Sigmoid colon (tissue), 7 donors: ENCODE results near the gene SSR1. TPM values are rescaled to one million over a fixed set of nuclear protein-coding genes. Genes with fewer than 3 reads are reported as not detected.

ENCODE experiments used
- DNase-seq: peaks from one replicate; pipeline ENCODE4 v3.0.0-alpha.2; 2019
- H3K27ac ChIP-seq, 4 donors: fragments of 200-600 bp; sonication (generic); one replicate each; pipeline ENCODE4 v1.5.1; 2016 to 2019; ENCODE audit warnings: mild to moderate bottlenecking in 1 of 4
- H3K27me3 ChIP-seq, 3 donors: fragments of 200-600 bp; sonication (generic); one replicate each; pipeline ENCODE4 v1.5.1; 2019; ENCODE audit warnings: mild to moderate bottlenecking in 1 of 3
- H3K36me3 ChIP-seq, 4 donors: fragments of 200-600 bp; sonication (generic); one replicate each; pipeline ENCODE4 v1.5.1; 2016 to 2019
- H3K4me1 ChIP-seq, 4 donors: fragments of 200-600 bp; sonication (generic); one replicate each; pipeline ENCODE4 v1.5.1; 2017 to 2019
- H3K4me3 ChIP-seq, 4 donors: fragments of 200-600 bp; sonication (generic); one replicate each; pipeline ENCODE4 v1.5.1; 2017 to 2019; ENCODE audit warnings: mild to moderate bottlenecking in 2 of 4, moderate library complexity in 1 of 4
- H3K9me3 ChIP-seq, 4 donors: fragments of 200-600 bp in 3 of 4; sonication (generic) in 3 of 4; one replicate each; pipeline versions ENCODE4 v1.5.1 to v1.6.1; 2013 to 2019
- EP300 ChIP-seq, 4 donors: sonication (generic); formaldehyde crosslinking; IDR thresholded peaks; one replicate each; pipeline ENCODE4 v1.6.1; 2017; ENCODE audit warnings: antibody characterized with exemption in 4 of 4
- POLR2A ChIP-seq, 2 donors: fragments of 450-650 bp; IDR thresholded peaks; one replicate each; pipeline ENCODE4 v1.6.1; 2016; ENCODE audit warnings: antibody characterized with exemption in 2 of 2, mild to moderate bottlenecking in 2 of 2, moderate library complexity in 2 of 2
- POLR2AphosphoS5 ChIP-seq, 4 donors: sonication (generic); formaldehyde crosslinking; IDR thresholded peaks; one replicate each; pipeline ENCODE4 v1.6.1; 2017; ENCODE audit warnings: antibody characterized with exemption in 4 of 4
- WGBS, 2 donors: extraction: QIAGEN DNeasy Blood & Tissue Kit; methylation state at CpG; one replicate each; pipeline ENCODE4 v1.1.7; 2013; 5-methylcytosine and 5-hydroxymethylcytosine counted together
- intact Hi-C: fragments of 100-400 bp; cut with DNase I; formaldehyde crosslinking; loops from one replicate; pipeline ENCODE4 v1.15.1; 2023
- polyA plus RNA-seq, 3 donors: library from polyadenylated mRNA; stranded (reverse); fragments of 200-250 nt; gene quantifications; one replicate each; pipeline ENCODE4 v1.2.3, GENCODE V29; 2013
- total RNA-seq, 4 donors: library from RNA; depleted of rRNA; stranded (reverse); fragments of >200 nt; gene quantifications; one replicate each; pipeline ENCODE4 v1.1.0, GENCODE V29; 2016
- TF ChIP-seq, protein P1 (sequence below), 4 experiments: fragments of 450-650 bp in 3 of 4; fragments of 200-600 bp in 1 of 4; IDR thresholded peaks; one replicate each; pipeline ENCODE4 v1.5.1; 2016 to 2019; ENCODE audit warnings: antibody characterized with exemption in 4 of 4, mild to moderate bottlenecking in 3 of 4, moderate library complexity in 2 of 4
- donor health status: healthy with polysubstance abuse.
- donor health status: Bipolar disorder and iron deficiency.
- donor health status: healthy.

SSR1 gene
- total and polyA plus RNA-seq, 7 donors: 10.8 to 55.1 (median 29.7) TPM

DNA sequence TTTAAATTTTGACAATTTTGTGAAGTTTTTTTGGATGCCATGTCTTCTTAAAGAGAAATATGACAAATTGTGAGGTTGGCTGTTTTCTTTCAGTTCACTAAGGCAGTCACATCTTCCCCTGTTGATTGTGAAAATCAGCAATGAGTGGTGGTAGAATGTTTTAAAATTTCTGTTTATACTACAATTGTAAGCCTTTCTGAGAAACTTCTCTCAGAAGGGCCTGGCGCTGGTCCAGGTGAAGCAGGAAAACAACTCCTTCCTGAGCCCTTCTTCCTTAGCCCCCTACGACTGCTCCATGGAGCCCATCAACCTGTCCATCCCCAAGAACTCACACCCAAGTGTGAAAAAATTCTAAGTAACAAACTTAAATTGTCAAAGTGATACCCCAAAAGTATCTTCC lies 80.6 kb downstream of the SSR1 start:
- H3K27me3 ChIP-seq: no peaks in the 10 kb centered on the region

DNA sequence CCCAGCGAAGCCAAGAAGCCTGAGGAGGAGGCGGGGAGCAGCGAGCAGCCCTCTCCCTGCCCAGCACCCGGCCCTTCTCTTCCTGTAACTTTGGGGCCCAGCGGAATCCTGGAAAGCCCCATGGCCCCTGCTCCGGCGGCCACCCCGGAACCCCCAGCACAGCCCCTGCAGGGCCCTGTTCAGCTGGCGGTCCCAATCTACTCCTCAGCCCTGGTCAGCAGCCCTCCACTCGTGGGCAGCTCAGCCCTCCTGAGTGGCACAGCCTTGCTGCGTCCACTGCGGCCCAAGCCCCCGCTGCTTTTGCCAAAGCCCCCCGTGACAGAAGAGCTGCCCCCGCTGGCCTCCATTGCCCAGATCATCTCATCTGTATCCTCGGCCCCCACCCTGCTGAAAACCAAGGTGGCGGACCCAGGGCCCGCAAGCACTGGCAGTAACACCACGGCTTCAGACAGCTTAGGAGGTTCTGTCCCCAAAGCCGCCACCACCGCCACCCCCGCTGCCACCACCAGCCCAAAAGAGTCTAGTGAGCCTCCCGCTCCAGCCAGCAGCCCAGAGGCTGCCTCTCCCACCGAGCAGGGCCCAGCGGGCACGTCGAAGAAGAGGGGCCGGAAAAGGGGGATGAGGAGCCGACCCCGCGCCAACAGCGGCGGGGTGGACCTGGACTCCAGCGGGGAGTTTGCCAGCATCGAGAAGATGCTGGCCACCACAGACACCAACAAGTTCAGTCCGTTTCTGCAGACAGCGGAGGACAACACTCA lies 81.9 kb downstream of the SSR1 start:
- DNase-seq: no peak
- intact Hi-C loops: loop anchor here (10.0 kb wide), 1 partner anchor 316 kb away; no protein-coding TSS in a partner anchor
- Histone ChIP-seq H3K4me1 (no peaks in the 10 kb centered on the region), H3K36me3 (peaks cover 38 to 87% (median 60%) of the 10 kb centered on the region in 4 donors), H3K9me3 (no peaks in the 10 kb centered on the region), H3K4me3 (no peak overlapping the region), H3K27me3 (no peaks in the 10 kb centered on the region), H3K27ac (no peak overlapping the region)
- TF ChIP-seq, protein P1, sequence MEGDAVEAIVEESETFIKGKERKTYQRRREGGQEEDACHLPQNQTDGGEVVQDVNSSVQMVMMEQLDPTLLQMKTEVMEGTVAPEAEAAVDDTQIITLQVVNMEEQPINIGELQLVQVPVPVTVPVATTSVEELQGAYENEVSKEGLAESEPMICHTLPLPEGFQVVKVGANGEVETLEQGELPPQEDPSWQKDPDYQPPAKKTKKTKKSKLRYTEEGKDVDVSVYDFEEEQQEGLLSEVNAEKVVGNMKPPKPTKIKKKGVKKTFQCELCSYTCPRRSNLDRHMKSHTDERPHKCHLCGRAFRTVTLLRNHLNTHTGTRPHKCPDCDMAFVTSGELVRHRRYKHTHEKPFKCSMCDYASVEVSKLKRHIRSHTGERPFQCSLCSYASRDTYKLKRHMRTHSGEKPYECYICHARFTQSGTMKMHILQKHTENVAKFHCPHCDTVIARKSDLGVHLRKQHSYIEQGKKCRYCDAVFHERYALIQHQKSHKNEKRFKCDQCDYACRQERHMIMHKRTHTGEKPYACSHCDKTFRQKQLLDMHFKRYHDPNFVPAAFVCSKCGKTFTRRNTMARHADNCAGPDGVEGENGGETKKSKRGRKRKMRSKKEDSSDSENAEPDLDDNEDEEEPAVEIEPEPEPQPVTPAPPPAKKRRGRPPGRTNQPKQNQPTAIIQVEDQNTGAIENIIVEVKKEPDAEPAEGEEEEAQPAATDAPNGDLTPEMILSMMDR (IDR thresholded peaks at IDR 0.05): no peak
- no peak for TF ChIP-seq EP300 (IDR thresholded peaks at IDR 0.05)
- TF ChIP-seq POLR2AphosphoS5 (IDR thresholded peaks at IDR 0.05): no peak
- no peak for TF ChIP-seq POLR2A (IDR thresholded peaks at IDR 0.05)
- WGBS, 2 donors: 96 to 97% methylated on average over 37 of the region's 37 CpGs

More for the DNA sequence above, 80.6 kb downstream of the SSR1 start:
- 76 to 88% methylated on average over 2 of the region's 2 CpGs for WGBS, 2 donors
- Histone ChIP-seq H3K36me3 (peaks cover 28 to 76% (median 49%) of the 10 kb centered on the region in 4 donors), H3K27ac (no peak overlapping the region), H3K9me3 (no peaks in the 10 kb centered on the region), H3K4me1 (no peaks in the 10 kb centered on the region), H3K4me3 (no peak overlapping the region)
- TF ChIP-seq, protein P1 (IDR thresholded peaks at IDR 0.05): no peak
- no peak for TF ChIP-seq EP300 (IDR thresholded peaks at IDR 0.05)
- TF ChIP-seq POLR2A (IDR thresholded peaks at IDR 0.05): no peak
- TF ChIP-seq POLR2AphosphoS5 (IDR thresholded peaks at IDR 0.05): no peak
- intact Hi-C loops: loop anchor here (10.0 kb wide), 1 partner anchor 318 kb away; no protein-coding TSS in a partner anchor
- DNase-seq: no peak

DNA sequence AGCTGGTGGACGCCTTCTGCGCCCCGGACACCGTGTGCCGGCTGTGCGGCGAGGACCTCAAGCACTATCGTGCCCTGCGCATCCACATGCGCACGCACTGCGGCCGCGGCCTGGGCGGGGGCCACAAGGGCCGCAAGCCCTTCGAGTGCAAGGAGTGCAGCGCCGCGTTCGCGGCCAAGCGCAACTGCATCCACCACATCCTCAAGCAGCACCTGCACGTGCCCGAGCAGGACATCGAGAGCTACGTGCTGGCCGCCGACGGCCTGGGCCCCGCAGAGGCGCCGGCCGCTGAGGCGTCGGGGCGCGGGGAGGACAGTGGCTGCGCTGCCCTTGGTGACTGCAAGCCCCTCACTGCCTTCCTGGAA lies 82.7 kb downstream of the SSR1 start:
- TF ChIP-seq, protein P1 (IDR thresholded peaks at IDR 0.05): no peak
- TF ChIP-seq POLR2A (IDR thresholded peaks at IDR 0.05): no peak
- no peak for TF ChIP-seq POLR2AphosphoS5 (IDR thresholded peaks at IDR 0.05)
- no peak for TF ChIP-seq EP300 (IDR thresholded peaks at IDR 0.05)
- no peaks in the 10 kb centered on the region for H3K27me3 ChIP-seq
- WGBS, 2 donors: 96 to 99% methylated on average over 39 of the region's 39 CpGs
- H3K27ac ChIP-seq: no peak overlapping the region
- peaks cover 38 to 90% (median 66%) of the 10 kb centered on the region in 4 donors for H3K36me3 ChIP-seq
- intact Hi-C loops: loop anchor here (10.0 kb wide), 1 partner anchor 316 kb away; no protein-coding TSS in a partner anchor
- H3K4me3 ChIP-seq: no peak overlapping the region
- H3K4me1 ChIP-seq: no peaks in the 10 kb centered on the region
- no peaks in the 10 kb centered on the region for H3K9me3 ChIP-seq
- DNase-seq: no peak

DNA sequence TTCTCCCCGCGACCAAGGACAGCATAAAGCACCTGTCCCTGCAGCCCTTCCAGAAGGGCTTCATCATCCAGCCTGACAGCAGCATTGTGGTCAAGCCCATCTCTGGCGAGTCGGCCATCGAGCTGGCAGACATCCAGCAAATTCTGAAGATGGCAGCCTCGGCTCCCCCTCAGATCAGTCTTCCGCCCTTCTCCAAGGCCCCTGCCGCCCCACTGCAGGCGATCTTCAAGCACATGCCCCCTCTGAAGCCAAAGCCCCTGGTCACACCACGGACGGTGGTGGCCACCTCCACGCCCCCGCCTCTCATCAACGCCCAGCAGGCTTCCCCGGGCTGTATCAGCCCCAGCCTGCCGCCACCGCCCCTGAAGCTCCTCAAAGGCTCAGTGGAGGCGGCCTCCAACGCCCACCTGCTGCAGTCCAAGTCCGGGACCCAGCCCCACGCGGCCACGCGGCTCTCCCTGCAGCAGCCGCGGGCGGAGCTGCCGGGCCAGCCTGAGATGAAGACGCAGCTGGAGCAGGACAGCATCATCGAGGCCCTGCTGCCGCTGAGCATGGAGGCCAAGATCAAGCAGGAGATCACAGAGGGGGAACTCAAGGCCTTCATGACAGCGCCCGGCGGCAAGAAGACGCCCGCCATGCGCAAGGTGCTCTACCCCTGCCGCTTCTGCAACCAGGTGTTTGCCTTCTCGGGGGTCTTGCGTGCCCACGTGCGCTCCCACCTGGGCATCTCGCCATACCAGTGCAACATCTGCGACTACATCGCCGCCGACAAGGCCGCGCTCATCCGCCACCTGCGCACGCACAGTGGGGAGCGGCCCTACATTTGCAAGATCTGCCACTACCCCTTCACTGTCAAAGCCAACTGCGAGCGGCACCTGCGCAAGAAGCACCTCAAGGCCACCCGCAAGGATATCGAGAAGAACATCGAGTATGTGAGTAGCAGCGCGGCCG lies 83.3 kb downstream of the SSR1 start:
- WGBS, 2 donors: 96% methylated on average over 62 of the region's 62 CpGs
- H3K36me3 ChIP-seq: peaks cover 38 to 92% (median 66%) of the 10 kb centered on the region in 4 donors
- no peaks in the 10 kb centered on the region for H3K9me3 ChIP-seq
- H3K27me3 ChIP-seq: no peaks in the 10 kb centered on the region
- no peak overlapping the region for H3K4me3 ChIP-seq
- no peak for DNase-seq
- intact Hi-C loops: loop anchor here (10.0 kb wide), 1 partner anchor 315 kb away; no protein-coding TSS in a partner anchor
- H3K4me1 ChIP-seq: no peaks in the 10 kb centered on the region
- TF ChIP-seq EP300 (IDR thresholded peaks at IDR 0.05): no peak
- TF ChIP-seq POLR2AphosphoS5 (IDR thresholded peaks at IDR 0.05): no peak
- no peak for TF ChIP-seq POLR2A (IDR thresholded peaks at IDR 0.05)
- TF ChIP-seq, protein P1 (IDR thresholded peaks at IDR 0.05): no peak
- no peak overlapping the region for H3K27ac ChIP-seq
